PC-3 (cell line): ENCODE results near the gene SLAMF7. TPM values are rescaled to one million over a fixed set of nuclear protein-coding genes. Genes with fewer than 3 reads are reported as not detected.

Experiments used
- ATAC-seq: fragments of 200-7000 bp; cut with Tn5 transposase; 2 replicates; pipeline ENCODE4 v1.9.1; 2020; ENCODE audit warnings: mild to moderate bottlenecking, moderate library complexity
- BruUV-seq: library from RNA; stranded (reverse); fragments of 400-500 nt; replicated peaks from 2 replicates; lab custom pipeline; 2021; lab: Mats Ljungman, UMichigan
- CTCF ChIA-PET: fragments of 300-600 bp; sonication (Branson Sonifier 250); formaldehyde crosslinking; loops from one replicate; lab custom pipeline; 2022; ENCODE audit warnings: antibody characterized with exemption; lab: Charles Lee
- POLR2A ChIA-PET: fragments of 300-600 bp; sonication (Branson Sonifier 250); formaldehyde crosslinking; loops from one replicate; lab custom pipeline; 2022; ENCODE audit warnings: antibody characterized with exemption; ENCODE audit not compliant: unreplicated experiment; lab: Charles Lee
- DNase-seq: peaks from one replicate; pipeline ENCODE4 v3.0.0-alpha.2; 2015
- H2AFZ ChIP-seq: fragments of 300-600 bp; sonication (generic); 2 replicates; pipeline ENCODE4 v1.6.0; 2016; ENCODE audit warnings: antibody characterized with exemption, low read length
- H3F3A ChIP-seq: fragments of 300-600 bp; sonication (generic); one replicate; pipeline ENCODE4 v1.6.0; 2017; ENCODE audit warnings: antibody characterized with exemption, low read length, control low read depth, mild to moderate bottlenecking; ENCODE audit not compliant: unreplicated experiment
- H3K27ac ChIP-seq: fragments of 300-600 bp; sonication (generic); 2 replicates; pipeline ENCODE4 v1.5.1; 2016; ENCODE audit warnings: mild to moderate bottlenecking, low read length
- H3K27me3 ChIP-seq: fragments of 300-600 bp; sonication (generic); 2 replicates; pipeline ENCODE4 v1.6.1; 2016; ENCODE audit warnings: low read length, mixed read lengths
- H3K36me3 ChIP-seq: fragments of 300-600 bp; sonication (generic); 2 replicates; pipeline ENCODE4 v1.6.1; 2016; ENCODE audit warnings: low read depth, mixed run types, low read length, mixed read lengths
- H3K4me1 ChIP-seq: fragments of 300-600 bp; sonication (generic); 2 replicates; pipeline ENCODE4 v1.5.1; 2016; ENCODE audit warnings: low read length; ENCODE audit not compliant: insufficient read depth
- H3K4me2 ChIP-seq: fragments of 300-600 bp; sonication (generic); 2 replicates; pipeline ENCODE4 v1.6.0; 2016; ENCODE audit warnings: low read length
- H3K4me3 ChIP-seq: fragments of 300-600 bp; sonication (generic); 2 replicates; pipeline ENCODE4 v1.5.1; 2016; ENCODE audit warnings: mild to moderate bottlenecking, low read length, mixed read lengths
- H3K79me2 ChIP-seq: fragments of 300-600 bp; sonication (generic); 2 replicates; pipeline ENCODE4 v1.6.1; 2017; ENCODE audit warnings: low read length, mixed read lengths
- H3K9ac ChIP-seq: fragments of 300-600 bp; sonication (generic); 2 replicates; pipeline ENCODE4 v1.6.0; 2016; ENCODE audit warnings: mild to moderate bottlenecking, low read length
- H3K9me2 ChIP-seq: fragments of 300-600 bp; sonication (generic); replicated peaks from 2 replicates; pipeline ENCODE4 v1.6.1; 2016; ENCODE audit warnings: mixed run types, low read length, mixed read lengths
- H3K9me3 ChIP-seq: fragments of 300-600 bp; sonication (generic); 2 replicates; pipeline ENCODE4 v1.6.1; 2016; ENCODE audit warnings: low read length, mixed read lengths
- H4K20me1 ChIP-seq: fragments of 300-600 bp; sonication (generic); 2 replicates; pipeline ENCODE4 v1.6.1; 2016; ENCODE audit warnings: low read length, mixed read lengths
- CTCF ChIP-seq: fragments of 300-600 bp; sonication (generic); conservative IDR thresholded peaks from 2 replicates; pipeline ENCODE4 v1.5.1; 2017; ENCODE audit warnings: antibody characterized with exemption, low read depth, mild to moderate bottlenecking, low read length
- EZH2 ChIP-seq: fragments of 300-600 bp; sonication (generic); IDR thresholded peaks from one replicate; pipeline ENCODE4 v1.6.1; 2017; ENCODE audit warnings: antibody characterized with exemption, mild to moderate bottlenecking, low read length; ENCODE audit not compliant: unreplicated experiment
- EZH2phosphoT487 ChIP-seq: fragments of 300-600 bp; sonication (generic); IDR thresholded peaks from 2 replicates; pipeline ENCODE4 v1.6.1; 2018; ENCODE audit warnings: mild to moderate bottlenecking, antibody characterized with exemption, low read length, borderline replicate concordance
- intact Hi-C: fragments of 100-400 bp; cut with micrococcal nuclease; formaldehyde crosslinking; loops from 2 replicates; pipeline ENCODE4 v1.9.0; 2023
- total RNA-seq: library from RNA; depleted of rRNA; stranded (reverse); fragments of >200 nt; gene quantifications from 2 replicates; pipeline ENCODE4 v1.2.3, GENCODE V29; 2014

SLAMF7 gene
- total RNA-seq, 1 experiment from 2014 or later: 0.15 TPM

GRCh38 chr1:160721473-160721872, 17.6 kb upstream of the SLAMF7 start:
- ATAC-seq (no peak), DNase-seq (no peak)
- Histone ChIP-seq H3K27ac (no peak overlapping the region), H3K27me3 (peaks cover 37% of the 10 kb centered on the region), H4K20me1 (no peaks in the 10 kb centered on the region), H3K79me2 (no peaks in the 10 kb centered on the region), H3K9me3 (no peaks in the 10 kb centered on the region), H3K4me3 (no peak overlapping the region), H3K4me2 (no peak overlapping the region), H3F3A (no peaks in the 10 kb centered on the region), H3K4me1 (peaks cover 9% of the 10 kb centered on the region), H3K9ac (no peak overlapping the region), H3K36me3 (no peaks in the 10 kb centered on the region), H3K9me2 (no peaks in the 10 kb centered on the region), H2AFZ (no peak overlapping the region)
- ChIA-PET CTCF (no interaction called here), POLR2A (no interaction called here)
- TF ChIP-seq CTCF: no peak
- intact Hi-C loops: no loop called here
- no TSS peak for BruUV-seq

DNA sequence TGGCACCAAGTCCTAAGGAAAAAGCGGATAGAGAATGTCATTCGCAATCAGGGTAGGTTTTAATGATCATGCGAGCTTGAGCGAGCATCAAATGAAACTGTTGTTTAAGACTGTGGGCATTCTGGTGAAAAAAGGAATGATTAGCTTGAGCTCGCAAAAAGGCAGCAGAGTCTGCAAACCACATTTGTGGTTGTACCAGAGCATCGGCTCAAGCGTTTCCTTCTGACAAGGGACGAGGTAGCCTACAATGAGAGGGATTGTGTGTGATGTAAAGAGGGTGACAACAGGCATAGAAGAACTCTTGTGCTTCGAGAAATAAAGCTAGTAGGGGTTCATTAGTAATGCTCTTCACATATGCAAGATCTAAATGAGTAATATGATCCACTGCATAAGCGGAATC, 16.3 kb upstream of the SLAMF7 start:
- H3K9me3 ChIP-seq: no peaks in the 10 kb centered on the region
- peaks cover 18% of the 10 kb centered on the region for H3K4me1 ChIP-seq
- no peaks in the 10 kb centered on the region for H3K9me2 ChIP-seq
- ChIA-PET CTCF (no interaction called here), POLR2A (no interaction called here)
- intact Hi-C loops: no loop called here
- H3K4me2 ChIP-seq: no peak overlapping the region
- H3K79me2 ChIP-seq: no peaks in the 10 kb centered on the region
- no peaks in the 10 kb centered on the region for H3K36me3 ChIP-seq
- peaks cover 24% of the 10 kb centered on the region for H3K27me3 ChIP-seq
- BruUV-seq: no TSS peak
- no peak overlapping the region for H3K4me3 ChIP-seq
- ATAC-seq (no peak), DNase-seq (no peak)
- no peaks in the 10 kb centered on the region for H4K20me1 ChIP-seq
- no peak overlapping the region for H2AFZ ChIP-seq
- H3K9ac ChIP-seq: no peak overlapping the region
- no peak overlapping the region for H3K27ac ChIP-seq
- TF ChIP-seq EZH2 (no peak), CTCF (no peak), EZH2phosphoT487 (no peak)
- no peaks in the 10 kb centered on the region for H3F3A ChIP-seq

GRCh38 chr1:160723332-160723731, 15.7 kb upstream of the SLAMF7 start:
- H3K27me3 ChIP-seq: peaks cover 18% of the 10 kb centered on the region
- H3K9ac ChIP-seq: no peak overlapping the region
- ChIA-PET POLR2A (no interaction called here), CTCF (no interaction called here)
- H3K36me3 ChIP-seq: no peaks in the 10 kb centered on the region
- H3K79me2 ChIP-seq: no peaks in the 10 kb centered on the region
- no peak overlapping the region for H3K4me3 ChIP-seq
- peaks cover 18% of the 10 kb centered on the region for H3K4me1 ChIP-seq
- no peaks in the 10 kb centered on the region for H4K20me1 ChIP-seq
- no peak overlapping the region for H3K27ac ChIP-seq
- no peak for ATAC-seq
- BruUV-seq: no TSS peak
- no peaks in the 10 kb centered on the region for H3K9me3 ChIP-seq
- H3F3A ChIP-seq: no peaks in the 10 kb centered on the region
- no peak overlapping the region for H3K4me2 ChIP-seq
- no peaks in the 10 kb centered on the region for H3K9me2 ChIP-seq
- intact Hi-C loops: no loop called here
- TF ChIP-seq EZH2: no peak
- no peak for TF ChIP-seq EZH2phosphoT487
- DNase-seq: no peak
- H2AFZ ChIP-seq: no peak overlapping the region
